Measurements from ENCODE around the gene HOXA2.

Gene HOXA2

DNA sequence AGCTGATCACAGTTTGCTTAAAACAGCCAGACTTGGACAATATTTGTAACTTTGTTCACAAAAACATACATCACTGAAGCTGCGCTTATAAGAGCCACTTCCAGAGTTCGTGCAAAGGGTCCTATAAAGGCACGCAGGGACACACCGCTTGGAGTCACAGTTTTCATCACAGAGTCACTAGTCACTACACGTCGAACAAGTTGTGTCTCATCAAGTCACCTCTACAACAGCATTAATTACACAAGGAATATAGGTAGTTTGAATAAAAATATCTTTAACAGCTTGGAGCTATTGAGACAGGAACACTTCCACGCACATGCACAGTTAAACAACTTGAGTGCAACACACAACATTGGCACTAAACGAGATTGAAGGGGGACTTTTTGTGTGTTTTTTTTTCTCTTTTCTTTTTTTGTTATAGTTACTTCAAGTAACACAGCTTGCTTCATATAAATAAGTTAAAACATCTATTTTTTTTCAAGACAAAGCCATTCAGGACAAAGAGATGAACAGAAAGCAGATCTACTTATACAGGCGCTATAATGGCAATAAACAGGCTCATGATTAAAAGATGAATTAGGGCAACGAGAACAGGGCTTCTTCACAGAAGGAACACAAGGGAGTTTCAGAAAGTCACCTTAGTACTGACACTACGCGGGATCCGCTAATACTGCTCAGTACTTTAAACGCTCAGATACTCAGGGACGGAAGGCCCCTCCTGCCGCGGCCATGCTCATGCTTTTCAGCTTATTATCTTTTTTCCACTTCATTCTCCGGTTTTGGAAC is 38.8 kb upstream of the HOXA2 start:
- DNase-seq (ENCODE audit: low read depth), result no peak

DNA sequence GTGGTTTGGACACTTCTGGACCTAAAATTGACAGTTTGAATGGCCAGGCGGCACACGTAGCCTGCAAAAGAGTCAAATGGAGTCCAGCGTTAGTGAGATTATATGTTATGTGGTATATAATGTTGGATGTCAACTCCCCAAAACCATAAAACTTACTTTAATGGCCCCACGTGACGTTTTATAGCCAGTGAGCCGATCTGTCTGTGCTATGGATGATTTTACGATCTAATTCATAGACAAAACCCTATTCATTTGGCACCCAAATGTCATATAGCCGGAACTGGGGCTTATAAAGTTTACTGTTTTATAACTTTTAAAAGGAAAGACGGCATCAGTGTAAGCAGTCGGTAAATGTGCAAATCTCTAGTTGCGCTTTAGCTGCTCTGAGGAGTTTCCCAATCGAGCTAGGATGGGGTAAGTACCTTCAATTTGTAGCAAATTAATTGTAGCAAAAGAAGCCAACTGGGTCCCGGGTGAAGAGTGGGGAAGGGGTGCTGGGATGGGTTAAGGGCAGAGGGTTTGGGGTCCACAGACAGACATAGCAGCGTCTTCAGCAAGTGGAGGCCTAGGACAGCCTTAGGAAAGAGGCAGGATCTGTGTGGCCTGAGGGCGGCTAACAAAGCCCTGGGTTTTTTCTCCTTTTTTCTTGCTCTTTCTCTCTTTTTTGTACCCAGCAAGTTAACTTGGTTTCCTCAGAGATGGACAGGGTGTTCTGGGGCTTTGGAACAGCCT is 37.8 kb upstream of the HOXA2 start:
- no peak for DNase-seq (ENCODE audit: low read depth)

DNA sequence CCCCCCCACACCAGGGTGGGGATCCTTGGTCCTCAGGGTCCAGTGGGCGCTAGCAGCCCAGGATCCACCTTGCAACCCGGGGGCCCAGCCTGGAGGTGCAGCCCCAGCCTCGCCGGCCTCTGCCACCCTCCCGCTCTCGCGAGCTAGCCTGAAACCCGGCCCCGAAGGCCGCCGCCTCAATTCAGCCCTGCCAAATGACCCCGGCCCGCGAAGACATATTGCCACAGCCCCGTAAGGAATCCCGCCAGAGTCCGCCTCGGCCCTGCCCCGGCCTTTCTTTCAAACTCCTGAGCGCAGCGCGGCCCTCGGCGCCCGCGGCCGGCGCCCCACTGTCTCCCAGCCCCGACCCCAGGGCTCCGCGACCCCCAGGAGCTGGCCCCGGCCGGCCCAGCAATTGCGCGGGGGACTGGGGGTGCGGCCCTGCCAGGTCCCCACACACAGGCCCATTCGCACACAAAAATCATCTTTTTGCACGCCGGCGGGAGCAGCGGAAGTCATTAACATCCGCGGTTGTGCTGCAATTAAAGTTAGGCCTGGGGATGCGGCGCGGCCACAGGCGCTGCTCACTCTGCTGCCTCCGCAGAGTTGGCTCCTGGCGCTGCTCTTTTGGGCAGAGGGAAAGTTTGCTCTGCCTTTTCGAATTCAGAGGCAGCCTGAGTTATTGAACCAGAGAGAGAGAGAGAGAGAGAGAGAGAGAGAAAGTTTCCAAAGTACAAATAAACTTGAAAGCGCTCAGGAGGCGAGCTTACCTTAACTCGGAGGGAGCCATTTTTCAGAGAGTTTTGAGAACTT is 37.0 kb upstream of the HOXA2 start:
- DNase-seq (ENCODE audit: low read depth), result no peak

DNA sequence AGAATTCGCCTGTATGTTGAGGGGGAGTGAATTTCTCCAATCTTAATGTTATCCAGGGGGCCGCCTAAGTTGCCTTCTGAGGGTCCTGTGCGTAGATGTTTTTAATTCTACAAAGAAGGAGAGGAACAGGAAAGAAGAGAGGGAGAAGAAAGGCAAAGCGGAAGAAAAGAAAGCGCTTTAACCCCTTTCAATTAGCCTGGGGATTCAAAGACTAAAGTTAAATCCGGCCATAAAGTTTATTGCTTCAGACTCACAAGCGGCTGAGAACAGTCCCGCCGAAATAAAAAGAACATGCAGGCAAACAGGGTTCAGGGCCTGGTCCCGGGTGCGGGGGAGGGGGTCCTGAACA is 36.5 kb upstream of the HOXA2 start:
- no peak for DNase-seq (ENCODE audit: low read depth)

DNA sequence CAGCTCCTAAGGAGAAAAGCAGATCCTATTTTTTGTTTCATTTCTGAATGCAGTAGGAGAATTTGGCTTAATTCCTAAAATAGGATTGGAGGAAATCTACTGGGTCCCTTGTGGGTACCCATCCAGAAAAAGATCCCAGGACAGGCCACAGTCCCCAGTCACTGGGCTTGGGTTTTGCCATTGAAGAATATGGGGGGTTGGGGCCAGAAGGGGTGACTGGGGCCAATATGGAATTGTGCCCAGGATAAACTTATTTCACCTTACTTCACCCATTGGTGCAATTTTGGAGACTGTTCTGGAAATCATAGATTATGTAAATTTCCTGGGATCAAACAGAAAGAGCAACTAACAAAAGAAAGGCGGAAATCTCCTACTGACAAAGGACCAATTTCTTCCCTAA is 36.0 kb upstream of the HOXA2 start:
- no peak for DNase-seq (ENCODE audit: low read depth)

DNA sequence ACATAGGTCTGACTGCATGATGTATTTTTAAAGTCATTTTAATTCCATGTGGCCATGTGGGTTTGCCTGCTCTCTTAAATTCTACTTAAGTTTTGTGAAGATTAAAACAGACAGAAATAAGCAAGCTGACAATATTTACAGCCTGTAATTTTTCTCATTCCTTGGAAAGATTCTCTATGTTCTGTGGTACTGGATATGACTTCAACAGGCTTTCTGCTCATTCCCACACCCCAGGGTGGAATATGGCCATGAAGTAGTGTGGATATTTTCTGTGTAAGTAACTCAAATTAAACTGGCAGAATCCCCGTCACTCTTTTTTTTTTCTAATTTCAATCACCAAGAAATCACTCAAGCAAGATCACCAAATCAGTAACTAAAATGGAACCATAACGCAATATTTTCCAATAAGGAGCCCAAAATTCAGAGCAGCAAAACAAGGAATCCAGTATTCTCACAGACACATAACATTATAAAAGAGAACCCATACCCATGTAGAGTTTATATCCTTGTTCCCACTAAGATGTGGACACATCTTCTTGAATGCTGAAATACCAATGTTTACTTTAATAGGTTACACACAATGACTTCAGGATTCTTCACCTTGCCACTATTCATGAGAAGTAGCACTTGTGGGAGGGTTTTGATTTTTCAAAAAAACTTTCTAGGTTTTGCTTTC is 35.3 kb upstream of the HOXA2 start:
- no peak for DNase-seq (ENCODE audit: low read depth)

DNA sequence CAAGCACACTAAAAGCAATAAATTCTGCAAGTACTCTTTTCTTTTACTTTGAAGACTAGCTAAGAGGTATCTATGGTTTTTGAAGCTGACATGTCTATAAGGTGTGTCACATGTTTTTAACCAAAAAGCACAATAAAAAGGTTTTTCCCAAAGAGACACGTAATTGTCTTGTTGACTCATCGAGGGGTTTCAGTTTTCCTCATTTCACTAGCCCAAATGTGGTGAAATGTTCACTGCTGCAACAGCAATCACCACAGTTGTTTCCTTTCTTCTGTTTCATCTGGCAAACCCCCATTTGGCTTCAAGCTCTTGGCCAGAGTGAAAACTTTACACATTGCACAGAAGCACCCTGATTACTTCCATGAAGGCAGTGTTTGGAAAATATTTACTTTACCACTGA is 31.9 kb upstream of the HOXA2 start:
- DNase-seq (ENCODE audit: low read depth), result no peak

DNA sequence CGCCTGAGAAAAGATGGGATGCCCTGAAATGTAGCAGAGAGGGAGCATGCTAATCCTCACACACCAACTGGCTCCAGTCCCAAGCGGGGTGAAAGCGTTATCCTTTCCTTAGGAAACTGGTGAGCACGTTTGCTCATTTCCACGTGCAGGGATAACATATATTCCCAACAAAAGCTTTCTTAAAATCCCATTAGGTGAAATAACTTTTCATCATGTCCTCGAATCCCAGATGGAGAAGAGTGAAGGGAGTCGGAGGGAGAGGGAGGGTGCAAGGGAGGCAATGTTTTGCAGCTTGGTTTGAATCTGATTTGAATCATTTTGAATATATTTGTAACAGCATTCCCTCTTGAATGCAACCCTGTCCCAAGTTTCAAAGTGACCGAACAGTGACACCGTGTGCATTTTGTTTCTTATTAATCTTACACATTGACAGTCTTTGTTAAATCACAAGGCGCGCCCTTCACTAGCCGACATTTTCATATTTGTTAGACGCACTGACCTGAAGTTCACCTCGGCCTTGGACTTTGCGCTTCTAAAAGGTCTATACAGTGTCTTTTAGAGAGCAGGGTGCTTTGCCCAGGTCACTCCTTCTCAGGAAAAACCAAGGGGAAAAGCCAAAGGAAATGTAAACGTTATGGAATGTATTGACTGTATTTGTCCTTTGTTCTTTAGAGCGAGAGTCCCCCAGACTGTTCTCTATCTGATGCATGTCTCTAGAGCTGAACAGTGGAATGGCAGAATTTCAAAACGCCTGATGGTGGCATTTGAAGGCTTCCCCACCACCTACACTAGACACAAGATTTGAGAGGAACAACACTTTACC is 31.1 kb upstream of the HOXA2 start:
- no peak for DNase-seq (ENCODE audit: low read depth)

DNA sequence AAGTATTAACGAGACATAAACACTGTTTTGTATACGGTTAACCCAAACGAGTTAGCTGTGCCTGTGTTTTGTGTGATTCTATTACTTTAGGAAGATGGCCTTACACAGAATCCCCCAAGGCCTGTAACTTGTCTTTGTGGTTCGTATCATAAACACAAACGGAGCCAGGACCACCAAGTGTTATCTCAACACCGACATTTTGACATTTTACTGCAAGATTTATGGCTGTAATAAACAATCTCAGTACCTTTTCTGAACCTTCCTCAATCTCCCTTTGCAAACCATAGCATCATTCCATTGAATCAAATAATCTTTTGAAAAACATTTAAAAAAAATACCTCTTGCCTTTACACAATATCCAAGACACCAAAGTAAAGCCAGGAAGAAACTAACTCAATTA is 30.5 kb upstream of the HOXA2 start:
- DNase-seq (ENCODE audit: low read depth), result no peak

DNA sequence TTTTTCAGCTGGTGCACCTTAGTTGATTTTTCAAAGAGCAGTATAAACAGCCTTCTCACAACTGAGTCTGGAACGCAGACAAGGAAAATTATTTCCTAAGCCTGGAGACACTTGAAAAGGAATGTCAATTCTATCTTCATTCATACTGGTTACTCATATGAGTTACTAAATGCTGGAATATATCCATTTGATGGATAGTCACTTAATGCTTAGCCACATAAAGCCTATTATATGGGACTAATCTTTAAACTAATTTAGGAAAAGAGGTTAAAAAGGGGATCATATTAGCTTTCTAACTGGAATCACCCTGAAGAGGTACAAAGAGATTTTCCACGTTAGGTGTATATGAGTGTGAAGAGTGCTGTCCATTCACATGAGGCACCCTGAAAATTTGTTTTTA is 29.7 kb upstream of the HOXA2 start:
- DNase-seq (ENCODE audit: low read depth), result no peak

DNA sequence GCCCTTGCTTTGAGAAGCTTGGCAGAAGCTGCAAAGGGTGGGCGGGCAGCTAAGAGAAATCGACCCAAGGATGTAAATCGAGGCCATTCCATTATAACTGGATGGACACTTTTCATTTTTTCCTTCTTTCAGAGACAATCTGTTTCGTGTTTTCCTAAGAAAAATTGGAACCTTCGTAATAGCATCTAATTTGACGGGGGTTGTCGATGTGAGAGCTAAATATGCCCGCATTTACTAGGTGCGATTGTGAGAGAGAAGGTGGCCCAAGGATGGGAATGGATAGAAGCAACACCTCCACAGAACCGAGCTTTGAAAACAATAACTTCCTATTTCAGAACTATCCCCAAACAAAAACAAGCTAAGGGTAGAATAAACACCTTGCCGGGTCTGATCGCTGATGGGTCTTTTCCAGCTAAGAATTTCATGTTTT is 28.9 kb upstream of the HOXA2 start:
- no peak for DNase-seq (ENCODE audit: low read depth)

DNA sequence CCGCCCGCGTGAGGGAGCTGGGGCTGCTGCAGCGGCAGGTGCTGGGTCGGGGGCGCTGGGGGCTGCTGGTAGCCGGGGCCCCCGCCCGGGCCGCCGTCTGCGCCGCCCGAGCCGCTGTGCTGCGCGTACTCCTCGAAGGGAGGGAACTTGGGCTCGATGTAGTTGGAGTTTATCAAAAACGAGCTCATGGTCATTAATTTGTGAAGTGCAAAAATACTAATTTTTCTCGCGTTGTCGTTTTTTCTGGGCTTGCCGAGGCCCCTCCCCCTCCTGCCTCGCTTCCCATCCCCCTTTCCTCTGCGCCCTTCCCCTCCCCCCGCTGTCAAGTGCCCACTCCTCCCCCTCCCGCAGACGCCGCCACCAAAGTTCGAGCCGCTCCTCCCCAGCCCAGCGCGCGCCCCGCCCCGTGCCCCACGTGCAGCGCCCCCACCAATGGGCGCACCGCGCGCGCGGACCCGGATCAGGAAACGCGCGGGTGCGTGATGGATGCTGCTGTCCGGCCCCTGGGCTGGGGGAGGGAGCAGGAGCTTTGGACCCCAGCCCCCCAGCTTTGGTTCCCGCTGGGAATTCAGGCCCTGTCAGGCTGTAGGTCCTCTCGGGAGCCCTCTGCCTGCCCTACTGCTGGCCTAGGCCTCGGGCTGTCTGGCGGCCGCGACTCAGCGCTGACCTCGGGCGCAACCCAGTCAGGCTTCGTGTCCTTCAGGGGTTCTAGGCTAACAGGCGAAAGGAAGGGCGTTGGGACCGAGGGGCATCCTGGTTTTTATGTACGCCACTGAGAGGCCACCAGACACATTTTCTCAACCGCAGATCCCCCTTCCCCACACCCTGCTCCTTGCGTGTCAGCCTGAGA is 28.3 kb upstream of the HOXA2 start, which contains the start of gene HOXA4:
TSS of gene HOXA4 (minus strand) at position 218 of the 850 bp plus-strand sequence. CDS start at position 194, 24 bp downstream.
- no peak for DNase-seq (ENCODE audit: low read depth)

DNA sequence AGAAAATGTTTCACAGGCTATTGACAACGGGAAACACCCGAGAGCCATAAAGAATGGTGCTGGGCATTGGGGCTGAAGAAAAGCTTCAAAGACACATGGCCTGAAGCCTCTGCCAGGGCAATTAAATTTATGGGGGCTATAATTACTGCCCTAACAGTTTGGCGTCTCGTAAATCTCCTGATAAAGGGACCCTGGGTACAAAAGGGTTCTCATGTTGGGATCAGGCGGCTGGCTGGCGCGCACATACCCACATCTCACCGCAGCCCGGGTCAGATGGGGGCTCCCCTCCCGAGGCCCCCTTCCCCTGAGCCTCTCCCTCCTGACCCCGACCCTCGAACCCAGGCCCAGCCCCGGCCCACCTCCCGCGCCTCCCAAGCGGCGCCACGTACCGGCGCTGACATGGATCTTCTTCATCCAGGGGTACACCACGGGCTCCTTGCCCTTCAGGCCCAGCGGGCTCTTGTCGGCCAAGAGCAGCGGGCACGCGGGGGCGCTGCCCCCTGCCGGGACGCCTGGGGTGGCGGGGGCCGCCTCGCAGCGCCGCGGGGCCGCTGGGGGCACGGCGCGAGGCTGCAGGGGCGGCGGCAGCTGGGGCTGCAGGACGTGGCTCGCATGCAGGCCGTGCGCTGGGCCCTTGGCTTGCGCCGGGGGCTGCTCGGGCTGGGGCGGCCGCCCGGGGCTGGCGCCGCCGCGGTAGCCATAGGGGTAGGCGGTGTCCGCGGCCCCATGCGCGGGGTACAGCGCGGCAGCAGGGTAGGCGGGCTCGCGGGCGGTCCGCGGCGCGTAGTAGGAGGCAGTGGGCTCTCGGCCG is 27.5 kb upstream of the HOXA2 start:
- no peak for DNase-seq (ENCODE audit: low read depth)

DNA sequence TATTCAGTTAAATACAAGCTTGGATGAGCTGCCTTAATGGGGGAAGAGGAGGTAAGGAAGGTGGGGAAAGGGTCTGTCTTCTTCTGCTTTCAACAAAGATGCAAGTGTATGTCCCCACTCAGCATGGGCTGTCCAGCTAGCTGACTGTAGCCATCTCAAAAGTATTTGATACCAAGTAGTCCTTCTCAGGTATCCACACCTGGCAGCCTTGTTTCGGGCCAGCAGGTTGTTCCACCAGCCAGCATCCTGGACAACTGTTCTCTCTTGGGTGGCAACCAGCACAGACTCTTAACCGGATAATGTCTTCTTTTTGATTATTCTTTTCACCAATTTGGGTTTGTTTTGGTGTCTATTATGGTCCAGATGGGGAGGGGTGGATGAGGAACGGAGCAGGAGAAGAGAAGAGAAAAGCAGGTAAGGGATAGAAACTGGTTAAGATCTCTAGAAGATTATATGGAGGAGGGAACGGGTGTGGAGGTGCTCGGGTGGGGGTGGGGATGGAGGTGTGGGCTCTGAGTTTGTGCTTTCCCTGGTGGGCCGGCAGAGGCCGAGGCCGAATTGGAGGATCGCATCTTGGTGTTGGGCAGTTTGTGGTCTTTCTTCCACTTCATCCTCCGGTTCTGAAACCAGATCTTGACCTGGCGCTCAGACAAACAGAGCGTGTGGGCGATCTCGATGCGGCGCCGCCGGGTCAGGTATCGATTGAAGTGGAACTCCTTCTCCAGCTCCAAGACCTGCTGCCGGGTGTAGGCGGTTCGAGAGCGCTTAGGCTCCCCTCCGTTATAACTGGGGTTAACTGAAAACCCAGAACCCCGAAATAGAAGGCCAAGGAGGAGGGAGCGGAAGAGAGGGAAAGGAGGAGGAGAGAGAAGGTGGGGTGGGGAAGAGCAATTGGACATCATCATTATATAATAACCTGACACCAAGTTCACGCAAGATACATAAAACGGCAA is 26.6 kb upstream of the HOXA2 start:
- no peak for DNase-seq (ENCODE audit: low read depth)

DNA sequence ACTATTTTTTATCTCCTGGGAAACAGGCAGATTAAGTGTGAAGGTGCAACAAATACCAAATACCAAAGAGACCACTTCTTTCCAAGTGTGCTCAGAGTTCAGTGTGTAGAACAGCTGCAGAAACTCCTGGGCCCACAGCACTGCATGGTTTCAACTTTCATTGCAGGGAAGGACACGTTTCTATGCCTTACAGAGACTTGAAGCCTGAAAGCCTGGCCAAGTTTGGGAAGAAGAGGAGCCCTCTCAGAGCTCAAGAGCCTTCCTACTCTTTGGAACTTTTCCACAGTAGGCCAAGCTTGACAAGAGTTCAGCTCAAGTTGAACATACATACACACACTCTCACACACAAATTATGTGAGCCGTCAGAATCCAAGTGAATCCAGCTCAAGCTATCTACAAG is 25.6 kb upstream of the HOXA2 start:
- no peak for DNase-seq (ENCODE audit: low read depth)

DNA sequence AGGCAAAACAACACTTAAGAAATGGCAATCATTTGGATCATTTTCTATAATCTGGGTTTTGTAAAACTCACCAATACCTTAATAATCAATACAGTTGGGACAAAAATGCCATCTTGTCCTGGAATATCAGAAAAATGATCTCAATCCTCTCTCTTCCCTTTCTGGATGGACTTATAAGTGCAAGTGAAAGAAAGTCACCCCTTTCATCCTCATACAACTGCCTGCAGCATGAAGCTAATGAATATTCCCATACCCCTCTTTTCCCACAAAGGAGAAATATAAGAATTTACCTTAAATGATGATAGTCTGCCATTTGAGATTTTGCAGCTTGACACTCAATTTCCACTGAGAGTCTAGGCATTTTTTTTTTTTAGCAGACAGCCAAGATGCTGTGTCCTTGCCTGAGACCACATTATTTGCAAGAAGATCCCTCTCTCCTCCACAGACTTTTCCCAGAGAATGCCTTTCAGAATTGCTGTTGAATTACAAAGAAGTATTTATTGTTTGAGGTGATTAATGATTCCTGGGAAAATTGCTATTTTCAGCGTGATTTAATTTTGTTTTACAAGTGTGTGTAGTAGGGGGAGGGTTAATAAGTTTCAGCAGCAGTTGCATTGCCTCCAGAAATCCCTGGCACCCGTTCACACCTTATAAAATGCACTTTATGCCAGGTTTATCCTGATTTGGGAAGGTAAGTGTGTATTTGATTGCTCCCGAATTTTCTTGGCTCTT is 24.3 kb upstream of the HOXA2 start:
- no peak for DNase-seq (ENCODE audit: low read depth)

DNA sequence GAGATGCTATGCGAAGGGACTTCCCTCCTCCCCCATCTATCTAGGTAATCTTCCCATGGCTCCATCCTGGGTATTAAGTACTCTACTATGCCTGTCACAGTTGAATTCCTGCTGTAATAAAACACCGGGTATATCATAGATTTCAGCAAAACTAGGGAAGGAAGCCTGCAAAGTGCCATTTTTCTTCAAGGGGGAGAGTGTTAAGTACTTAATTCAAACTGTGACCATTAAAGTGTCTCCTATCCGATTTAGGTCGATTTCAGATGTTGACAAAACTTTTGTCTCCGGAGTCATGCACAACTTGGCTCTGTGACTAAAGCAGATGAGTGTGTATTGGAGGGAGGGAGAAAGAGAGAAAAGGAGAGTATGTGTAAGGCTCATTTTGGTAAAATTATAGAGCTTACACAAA is 23.5 kb upstream of the HOXA2 start:
- no peak for DNase-seq (ENCODE audit: low read depth)
